ENCODE results near the gene SCIN.
"Not testable (repeated sequence)": the region's sequence is repeated elsewhere in the genome, so short reads cannot be mapped to it uniquely, and the experiment has no call there.

SCIN gene

DNA sequence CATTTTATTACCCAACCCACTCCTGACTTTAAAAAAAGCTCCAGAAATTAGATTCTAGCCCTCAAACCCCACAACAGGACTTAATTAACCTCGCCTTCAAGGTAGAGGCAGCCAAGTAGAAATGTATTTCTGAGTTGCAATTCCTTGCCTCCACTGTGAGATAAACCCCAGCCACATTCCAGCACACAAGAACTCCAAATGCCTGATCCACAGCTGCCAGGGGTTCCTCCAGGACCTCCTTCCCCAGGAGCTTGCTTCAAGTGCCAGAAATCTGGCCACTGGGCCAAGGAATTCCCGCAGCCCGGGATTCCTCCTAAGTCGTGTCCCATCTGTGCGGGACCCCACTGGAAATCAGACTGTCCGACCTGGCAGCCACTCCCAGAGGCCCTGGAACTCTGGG, 91.1 kb downstream of the SCIN start:
- FAIRE-seq (no peak), DNase-seq (ENCODE audit: insufficient read length, low spot score) (no peak)
- TF ChIP-seq POLR2A (IDR thresholded peaks at IDR 0.05; ENCODE audit: low read depth, low read length): no peak

- DNase-seq (ENCODE audit: insufficient read length, low spot score) (no peak), FAIRE-seq (peak; percentile 23)
- no peak for TF ChIP-seq POLR2A (IDR thresholded peaks at IDR 0.05; ENCODE audit: low read depth, low read length)
Measured at GRCh38 chr7:12670000-12670729, 99.6 kb downstream of the SCIN start.

DNA sequence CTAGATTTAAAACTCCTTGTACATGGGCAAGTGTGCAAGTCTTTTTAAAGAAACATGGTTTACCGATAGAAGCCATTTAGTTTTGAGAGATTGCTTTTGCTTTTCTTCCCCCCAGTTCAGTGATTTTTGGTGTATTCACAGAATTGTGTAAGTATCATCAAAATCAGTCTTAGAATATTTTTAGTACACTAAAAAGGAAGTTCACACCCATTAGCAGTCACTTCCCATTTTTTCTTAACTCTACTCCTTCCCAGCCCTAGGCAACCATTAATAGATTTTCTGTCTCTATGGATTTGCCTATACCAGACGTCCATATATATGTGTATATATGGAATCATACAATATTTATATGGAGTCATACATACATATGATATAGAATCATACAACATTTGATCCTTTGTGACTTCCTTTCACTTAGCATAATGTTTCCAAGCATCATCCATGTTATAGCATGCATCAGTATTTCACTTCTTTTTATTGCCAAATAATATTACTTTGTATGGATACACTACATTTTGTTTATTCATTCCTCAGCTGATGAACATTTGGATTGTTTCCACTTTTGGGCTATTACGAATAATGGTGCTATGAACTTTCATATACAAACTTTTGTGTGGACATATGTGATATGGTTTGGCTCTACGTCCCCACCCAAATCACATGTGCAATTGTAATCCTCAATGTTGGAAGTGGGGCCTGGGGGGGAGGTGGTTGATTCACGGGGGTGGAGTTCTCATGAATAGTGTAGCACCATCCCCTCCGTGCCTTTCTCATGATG, 100.4 kb downstream of the SCIN start:
- TF ChIP-seq POLR2A (IDR thresholded peaks at IDR 0.05; ENCODE audit: low read depth, low read length): no peak
- DNase-seq (ENCODE audit: insufficient read length, low spot score) (no peak), FAIRE-seq (peak; percentile 11)

GRCh38 chr7:12673436-12673835, 102.9 kb downstream of the SCIN start:
- DNase-seq (ENCODE audit: insufficient read length, low spot score); FAIRE-seq: not testable (repeated sequence)

DNA sequence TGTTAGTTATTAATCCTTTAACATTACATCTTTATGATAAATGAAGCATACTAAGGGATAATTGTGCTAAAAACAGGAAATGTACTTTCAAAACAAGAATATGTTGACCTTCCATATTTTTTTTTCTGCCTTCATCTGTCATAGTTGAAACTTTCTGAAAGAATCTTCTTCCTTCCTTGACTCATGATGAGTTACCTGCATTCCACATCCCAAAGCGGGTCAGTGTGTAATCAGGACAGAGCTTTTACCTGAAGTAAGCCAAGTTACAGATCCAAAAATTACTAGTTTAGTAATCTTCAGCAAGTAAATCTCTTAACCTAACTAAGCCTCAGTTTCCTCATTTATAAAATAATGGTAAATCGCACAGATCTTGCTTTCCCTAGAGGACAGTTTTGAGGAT, 103.5 kb downstream of the SCIN start:
- peak; percentile 72 for FAIRE-seq
- no peak for DNase-seq (ENCODE audit: insufficient read length, low spot score)
- TF ChIP-seq POLR2A (IDR thresholded peaks at IDR 0.05; ENCODE audit: low read depth, low read length): no peak

DNA sequence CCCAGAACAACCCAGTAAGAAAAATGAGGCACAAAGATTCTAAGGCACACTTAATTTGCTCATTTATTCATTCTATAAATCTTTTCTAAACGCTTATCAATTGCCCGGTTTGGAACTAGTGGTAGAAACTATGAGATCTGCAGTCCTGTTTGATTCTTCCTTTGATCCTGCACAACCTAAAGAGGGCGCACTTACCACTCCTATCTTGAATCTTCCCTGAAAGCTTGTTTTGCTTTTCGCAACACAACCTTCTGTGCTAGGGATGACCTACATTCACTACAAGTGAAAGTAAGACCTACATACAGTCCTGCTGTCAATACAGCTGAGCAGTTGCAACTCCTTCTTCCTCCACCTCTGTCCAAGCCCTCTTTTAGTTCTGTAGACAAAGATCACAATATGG, 104.3 kb downstream of the SCIN start:
- peak; percentile 96 for FAIRE-seq
- DNase-seq (ENCODE audit: insufficient read length, low spot score): no peak
- no peak for TF ChIP-seq POLR2A (IDR thresholded peaks at IDR 0.05; ENCODE audit: low read depth, low read length)

- no peak for FAIRE-seq
- no peak for TF ChIP-seq POLR2A (IDR thresholded peaks at IDR 0.05; ENCODE audit: low read depth, low read length)
Measured at GRCh38 chr7:12683678-12684585, 113.4 kb downstream of the SCIN start.

GRCh38 chr7:12684733-12685132, 114.2 kb downstream of the SCIN start:
- FAIRE-seq: no peak
- no peak for DNase-seq (ENCODE audit: insufficient read length, low spot score)
- TF ChIP-seq POLR2A (IDR thresholded peaks at IDR 0.05; ENCODE audit: low read depth, low read length): no peak

More at GRCh38 chr7:12683678-12684585, 113.4 kb downstream of the SCIN start:
- DNase-seq (ENCODE audit: insufficient read length, low spot score): no peak

DNA sequence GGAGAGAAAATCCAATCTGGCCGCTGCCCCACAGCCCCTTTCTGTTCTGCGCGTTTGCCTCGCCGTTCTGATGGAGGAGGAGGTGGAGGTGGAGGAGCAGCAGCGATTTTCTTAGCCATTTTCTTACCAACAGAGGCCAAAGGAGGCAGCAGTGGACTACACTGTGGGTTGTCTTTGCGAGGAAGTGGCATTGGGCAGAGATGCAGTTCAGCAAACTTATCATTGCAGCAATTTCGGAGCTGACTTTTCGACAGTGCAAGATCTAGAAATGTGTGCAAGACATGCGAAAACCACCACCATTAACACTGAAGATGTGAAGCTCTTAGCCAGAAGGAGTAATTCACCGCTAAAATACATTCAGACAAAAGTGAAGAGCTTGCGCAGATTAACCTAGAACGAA, 115.0 kb downstream of the SCIN start:
- DNase-seq (ENCODE audit: insufficient read length, low spot score) (no peak), FAIRE-seq (no peak)
- TF ChIP-seq POLR2A (IDR thresholded peaks at IDR 0.05; ENCODE audit: low read depth, low read length): no peak

- FAIRE-seq: peak; percentile 95
- no peak for TF ChIP-seq POLR2A (IDR thresholded peaks at IDR 0.05; ENCODE audit: low read depth, low read length)
- DNase-seq (ENCODE audit: insufficient read length, low spot score): peak; percentile 93
Measured at GRCh38 chr7:12686234-12686890, 115.8 kb downstream of the SCIN start.

GRCh38 chr7:12686891-12687717, 116.6 kb downstream of the SCIN start, which contains the start of gene ARL4A:
Gene ARL4A, plus strand, starts transcription at chr7:12687633. Its CDS starts 622 bp downstream, at chr7:12688255.
- DNase-seq (ENCODE audit: insufficient read length, low spot score): peak; percentile 99
- TF ChIP-seq POLR2A (IDR thresholded peaks at IDR 0.05; ENCODE audit: low read depth, low read length): peak; percentile 95
- peak; percentile 93 for FAIRE-seq

- no peak for TF ChIP-seq POLR2A (IDR thresholded peaks at IDR 0.05; ENCODE audit: low read depth, low read length)
- DNase-seq (ENCODE audit: insufficient read length, low spot score) (no peak), FAIRE-seq (no peak)
Measured at GRCh38 chr7:12687718-12688171, 117.2 kb downstream of the SCIN start.

GRCh38 chr7:12688485-12689170, 118.1 kb downstream of the SCIN start:
- FAIRE-seq; DNase-seq (ENCODE audit: insufficient read length, low spot score): not testable (repeated sequence)
